HEK293 (cell line): ENCODE measurements around the gene METTL25.

ENCODE experiments used
- CTCF ChIA-PET: fragments of 350-600 bp; formaldehyde crosslinking; extraction: SDS; loops from one replicate; lab custom pipeline; 2021; ENCODE audit warnings: antibody characterized with exemption; lab: Yijun Ruan, JAX
- POLR2A ChIA-PET: fragments of 300-600 bp; formaldehyde crosslinking; extraction: SDS; loops from one replicate; lab custom pipeline; 2020; ENCODE audit warnings: antibody characterized with exemption, inconsistent platforms; lab: Yijun Ruan, JAX
- H3K27ac ChIP-seq: fragments of 200-500 bp; sonication (Bioruptor generic); 2 replicates; pipeline ENCODE4 v1.5.1; 2014; ENCODE audit warnings: low read depth, low read length, control low read depth, inconsistent platforms; ENCODE audit errors: extremely low read depth
- H3K36me3 ChIP-seq, 2 experiments: fragments of 200-500 bp in 1 of 2; sonication (Bioruptor generic) in 1 of 2; 1 replicate in 1 of 2; 2 replicates in 1 of 2; pipeline ENCODE4 v1.5.1; 2014 to 2017; ENCODE audit warnings: inconsistent platforms in 2 of 2, low read length in 2 of 2; ENCODE audit not compliant: control insufficient read depth in 2 of 2, insufficient read depth in 1 of 2
- H3K4me1 ChIP-seq: fragments of 200-500 bp; sonication (Bioruptor generic); 2 replicates; pipeline ENCODE4 v1.5.1; 2014; ENCODE audit warnings: mild to moderate bottlenecking, low read length, inconsistent platforms; ENCODE audit not compliant: control insufficient read depth, insufficient read depth
- H3K4me3 ChIP-seq: 2 replicates; pipeline ENCODE4 v1.5.1; 2011; ENCODE audit warnings: low read depth, mild to moderate bottlenecking, control low read depth, low read length, moderate library complexity
- H3K9me3 ChIP-seq: fragments of 200-500 bp; sonication (Bioruptor generic); 2 replicates; pipeline ENCODE4 v1.5.1; 2014; ENCODE audit warnings: low read depth, low read length, inconsistent platforms; ENCODE audit not compliant: control insufficient read depth, insufficient read depth
- GLI2 ChIP-seq: fragments of 450-650 bp; formaldehyde crosslinking; IDR thresholded peaks from 2 replicates; pipeline ENCODE4; 2017; ENCODE audit warnings: missing biosample characterization, missing genetic modification characterization, low read depth, borderline replicate concordance
- GLI4 ChIP-seq: fragments of 450-650 bp; formaldehyde crosslinking; IDR thresholded peaks from 2 replicates; pipeline ENCODE4 v1.5.1; 2016; ENCODE audit warnings: missing biosample characterization, missing genetic modification characterization
- KLF10 ChIP-seq: fragments of 450-650 bp; IDR thresholded peaks from 2 replicates; pipeline ENCODE4 v1.5.1; 2018; ENCODE audit warnings: missing biosample characterization, mild to moderate bottlenecking, missing genetic modification characterization
- KLF8 ChIP-seq: fragments of 450-650 bp; formaldehyde crosslinking; IDR thresholded peaks from 2 replicates; pipeline ENCODE4 v1.5.1; 2016; ENCODE audit warnings: missing biosample characterization, missing genetic modification characterization
- REST ChIP-seq: fragments of 450-650 bp; formaldehyde crosslinking; IDR thresholded peaks from 2 replicates; pipeline ENCODE4 v1.5.1; 2016; ENCODE audit warnings: missing biosample characterization, missing genetic modification characterization
- SALL2 ChIP-seq: fragments of 450-650 bp; formaldehyde crosslinking; IDR thresholded peaks from 2 replicates; pipeline ENCODE4 v1.5.0; 2017; ENCODE audit warnings: missing biosample characterization, mild to moderate bottlenecking, missing genetic modification characterization, borderline replicate concordance
- ZBTB11 ChIP-seq: fragments of 450-650 bp; formaldehyde crosslinking; conservative IDR thresholded peaks from 2 replicates; pipeline ENCODE4 v1.5.1; 2016; ENCODE audit warnings: low read depth, missing biosample characterization, missing genetic modification characterization
- ZBTB7A ChIP-seq: fragments of 450-650 bp; formaldehyde crosslinking; IDR thresholded peaks from 2 replicates; pipeline ENCODE4 v1.5.1; 2016; ENCODE audit warnings: low read depth, missing biosample characterization, missing genetic modification characterization
- ZFP37 ChIP-seq: fragments of 450-650 bp; formaldehyde crosslinking; IDR thresholded peaks from 2 replicates; pipeline ENCODE4 v1.5.1; 2016; ENCODE audit warnings: missing biosample characterization, missing genetic modification characterization
- ZFP41 ChIP-seq: fragments of 450-650 bp; formaldehyde crosslinking; IDR thresholded peaks from 2 replicates; pipeline ENCODE4 v1.5.1; 2016; ENCODE audit warnings: missing biosample characterization, missing genetic modification characterization, borderline replicate concordance
- ZFP69B ChIP-seq: fragments of 450-650 bp; formaldehyde crosslinking; IDR thresholded peaks from 2 replicates; pipeline ENCODE4 v1.5.1; 2016; ENCODE audit warnings: missing biosample characterization, missing genetic modification characterization
- ZNF114 ChIP-seq: fragments of 450-650 bp; formaldehyde crosslinking; IDR thresholded peaks from 2 replicates; pipeline ENCODE4 v1.5.0; 2017; ENCODE audit warnings: missing biosample characterization, missing genetic modification characterization
- ZNF175 ChIP-seq: fragments of 450-650 bp; formaldehyde crosslinking; IDR thresholded peaks from 2 replicates; pipeline ENCODE4 v1.5.1; 2016; ENCODE audit warnings: missing biosample characterization, missing genetic modification characterization
- ZNF214 ChIP-seq: fragments of 450-650 bp; formaldehyde crosslinking; IDR thresholded peaks from 2 replicates; pipeline ENCODE4 v1.5.1; 2017; ENCODE audit warnings: missing biosample characterization, mild to moderate bottlenecking, missing genetic modification characterization, borderline replicate concordance
- ZNF24 ChIP-seq: fragments of 450-650 bp; formaldehyde crosslinking; IDR thresholded peaks from 2 replicates; pipeline ENCODE4 v1.5.1; 2016; ENCODE audit warnings: missing biosample characterization, missing genetic modification characterization
- ZNF274 ChIP-seq, 2 experiments: fragments of 200-500 bp in 1 of 2; fragments of 450-650 bp in 1 of 2; sonication (Bioruptor generic) in 1 of 2; formaldehyde crosslinking in 1 of 2; IDR thresholded peaks; 2 replicates each; pipeline versions ENCODE4 v1.5.1 to v1.6.1; 2014 to 2016; ENCODE audit warnings: borderline replicate concordance in 1 of 2, inconsistent platforms in 1 of 2, low read length in 1 of 2, missing biosample characterization in 1 of 2, missing genetic modification characterization in 1 of 2
- ZNF311 ChIP-seq: fragments of 450-650 bp; formaldehyde crosslinking; IDR thresholded peaks from 2 replicates; pipeline ENCODE4 v1.5.1; 2017; ENCODE audit warnings: missing biosample characterization, missing genetic modification characterization, borderline replicate concordance
- ZNF394 ChIP-seq: fragments of 450-650 bp; formaldehyde crosslinking; IDR thresholded peaks from 2 replicates; pipeline ENCODE4 v1.5.1; 2016; ENCODE audit warnings: missing biosample characterization, missing genetic modification characterization, mild to moderate bottlenecking, moderate library complexity, borderline replicate concordance
- ZNF423 ChIP-seq: fragments of 450-650 bp; formaldehyde crosslinking; IDR thresholded peaks from 2 replicates; pipeline ENCODE4 v1.5.1; 2016; ENCODE audit warnings: missing biosample characterization, missing genetic modification characterization
- ZNF488 ChIP-seq: fragments of 450-650 bp; formaldehyde crosslinking; IDR thresholded peaks from 2 replicates; pipeline ENCODE4 v1.5.1; 2016; ENCODE audit warnings: missing biosample characterization, missing genetic modification characterization
- ZNF510 ChIP-seq: fragments of 450-650 bp; formaldehyde crosslinking; IDR thresholded peaks from 2 replicates; pipeline ENCODE4 v1.5.1; 2018; ENCODE audit warnings: mild to moderate bottlenecking, missing genetic modification characterization, missing biosample characterization; ENCODE audit not compliant: insufficient replicate concordance
- ZNF544 ChIP-seq: fragments of 450-650 bp; formaldehyde crosslinking; IDR thresholded peaks from 2 replicates; pipeline ENCODE4 v1.5.0; 2017; ENCODE audit warnings: missing biosample characterization, missing genetic modification characterization
- ZNF585B ChIP-seq: fragments of 450-650 bp; formaldehyde crosslinking; IDR thresholded peaks from 2 replicates; pipeline ENCODE4 v1.5.1; 2016; ENCODE audit warnings: missing biosample characterization, missing genetic modification characterization
- ZNF623 ChIP-seq: fragments of 450-650 bp; formaldehyde crosslinking; IDR thresholded peaks from 2 replicates; pipeline ENCODE4 v1.5.1; 2016; ENCODE audit warnings: missing biosample characterization, missing genetic modification characterization
- ZNF624 ChIP-seq: fragments of 450-650 bp; formaldehyde crosslinking; IDR thresholded peaks from 2 replicates; pipeline ENCODE4 v1.5.1; 2017; ENCODE audit warnings: missing biosample characterization, missing genetic modification characterization
- ZNF670 ChIP-seq: fragments of 450-650 bp; formaldehyde crosslinking; IDR thresholded peaks from 2 replicates; pipeline ENCODE4 v1.5.1; 2016; ENCODE audit warnings: missing biosample characterization, missing genetic modification characterization, low read depth
- ZNF701 ChIP-seq: fragments of 450-650 bp; formaldehyde crosslinking; IDR thresholded peaks from 2 replicates; pipeline ENCODE4 v1.5.1; 2016; ENCODE audit warnings: missing biosample characterization, missing genetic modification characterization
- ZNF76 ChIP-seq: fragments of 450-650 bp; formaldehyde crosslinking; IDR thresholded peaks from 2 replicates; pipeline ENCODE4; 2016; ENCODE audit warnings: low read depth, missing biosample characterization, missing genetic modification characterization, borderline replicate concordance
- ZNF792 ChIP-seq: fragments of 450-650 bp; formaldehyde crosslinking; IDR thresholded peaks from 2 replicates; pipeline ENCODE4 v1.5.1; 2016; ENCODE audit warnings: missing biosample characterization, missing genetic modification characterization

The METTL25 gene

GRCh38 chr12:82522285-82522684 is 164.0 kb downstream of the METTL25 start:
- Histone ChIP-seq H3K9me3 (no peaks in the 10 kb centered on the region), H3K27ac (no peak overlapping the region), H3K36me3 (no peaks in the 10 kb centered on the region), H3K4me3 (no peak overlapping the region), H3K4me1 (no peaks in the 10 kb centered on the region)
- TF ChIP-seq KLF8 (tag by site-specific recombination) (no peak), ZNF24 (tag by site-specific recombination) (no peak), ZNF214 (no peak), ZNF423 (tag by site-specific recombination) (no peak), ZNF544 (tag by site-specific recombination) (no peak), REST (no peak), ZNF623 (tag by site-specific recombination) (no peak), ZNF274 (IDR thresholded peaks at IDR 0.05; ENCODE audit: low read length) (no peak), ZNF274 (tag by site-specific recombination; IDR thresholded peaks at IDR 0.05; ENCODE audit: borderline replicate concordance) (no peak), ZNF670 (no peak), ZNF394 (tag by site-specific recombination) (no peak), ZNF76 (tag by site-specific recombination) (no peak), ZBTB7A (tag by site-specific recombination) (no peak), ZNF510 (no peak), ZBTB11 (tag by site-specific recombination) (no peak), GLI2 (tag by site-specific recombination) (no peak)
- POLR2A ChIA-PET, result no interaction called here
- CTCF ChIA-PET, result interaction anchor here (0.8 kb wide), 2 partner anchors 160 to 867 kb away, joined by 4 read pairs; no protein-coding TSS in a partner anchor

- H3K36me3 ChIP-seq, result no peaks in the 10 kb centered on the region
- no peak overlapping the region for H3K27ac ChIP-seq
- H3K4me1 ChIP-seq, result no peaks in the 10 kb centered on the region
- no peaks in the 10 kb centered on the region for H3K9me3 ChIP-seq
- CTCF ChIA-PET, result interaction anchor here (0.8 kb wide), 1 partner anchor 867 kb away, joined by 4 read pairs; no protein-coding TSS in a partner anchor
- H3K4me3 ChIP-seq, result no peak overlapping the region
- POLR2A ChIA-PET, result no interaction called here
- TF ChIP-seq ZNF701 (tag by site-specific recombination) (no peak), SALL2 (tag by site-specific recombination) (no peak), ZNF510 (no peak), ZFP41 (tag by site-specific recombination) (no peak), ZNF624 (no peak), ZNF114 (tag by site-specific recombination) (no peak), ZNF311 (no peak), ZNF585B (tag by site-specific recombination) (no peak), KLF10 (no peak), ZNF175 (tag by site-specific recombination) (no peak), ZNF792 (tag by site-specific recombination) (no peak), ZFP37 (tag by site-specific recombination) (no peak), ZNF274 (IDR thresholded peaks at IDR 0.05; ENCODE audit: low read length) (no peak), ZNF274 (tag by site-specific recombination; IDR thresholded peaks at IDR 0.05; ENCODE audit: borderline replicate concordance) (no peak), GLI4 (tag by site-specific recombination) (no peak), ZNF488 (no peak), ZFP69B (tag by site-specific recombination) (no peak)
Observed at GRCh38 chr12:82522762-82523161, 164.4 kb downstream of the METTL25 start.
